Kidney capillary endothelial cell (primary cell): ENCODE data around the gene ASTN2.

Source experiments
- DNase-seq: peaks from one replicate; pipeline ENCODE4 v3.0.0-alpha.2; 2018; ENCODE audit warnings: low spot score

The ASTN2 gene

DNA sequence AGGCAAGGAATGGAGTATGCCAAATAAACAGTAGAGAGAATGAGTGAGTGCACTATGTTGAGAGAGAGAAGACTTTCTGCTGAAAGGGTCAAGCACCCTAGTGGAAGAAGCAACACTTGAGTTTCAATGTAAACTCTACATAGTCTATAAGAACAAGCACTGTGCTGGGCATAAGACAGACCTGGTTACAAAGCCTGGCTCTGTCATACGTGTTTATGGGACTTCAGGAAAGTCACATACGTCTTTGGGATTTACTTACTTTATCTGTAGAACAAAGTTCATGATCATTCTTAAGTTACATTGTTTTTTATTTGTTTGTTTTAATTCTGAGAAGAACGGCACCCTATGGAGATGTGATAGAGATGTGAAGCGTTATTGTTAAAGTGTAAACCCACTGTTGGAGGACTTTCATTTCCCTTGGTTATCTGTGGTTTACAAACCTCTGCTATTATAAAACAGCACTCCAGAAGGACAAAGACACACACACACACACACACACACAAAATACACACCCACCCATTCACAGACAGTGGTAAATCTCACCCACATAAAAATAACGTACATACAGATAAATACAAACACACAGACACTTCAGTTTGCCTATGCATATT lies 798.4 kb downstream of the ASTN2 start:
- no peak for DNase-seq

DNA sequence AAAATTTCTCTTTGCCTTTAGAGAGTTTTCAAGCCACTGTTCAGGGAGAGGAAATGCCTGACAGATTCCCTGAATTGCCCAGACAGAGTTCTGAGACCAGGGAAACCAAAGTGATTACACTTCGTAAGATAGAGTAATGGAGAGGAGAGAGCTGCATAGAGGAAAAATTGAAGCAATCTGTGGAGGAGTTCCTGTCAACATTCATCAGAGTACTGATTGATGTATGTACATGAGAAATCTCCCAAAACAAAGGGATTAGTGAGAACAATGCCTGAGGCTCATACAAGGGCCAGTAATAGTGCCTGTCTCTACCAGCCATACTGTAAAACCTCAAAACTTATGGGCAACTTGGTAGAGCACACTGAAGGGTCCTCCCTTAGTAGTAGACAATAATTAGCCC lies 806.8 kb downstream of the ASTN2 start:
- DNase-seq = no peak

DNA sequence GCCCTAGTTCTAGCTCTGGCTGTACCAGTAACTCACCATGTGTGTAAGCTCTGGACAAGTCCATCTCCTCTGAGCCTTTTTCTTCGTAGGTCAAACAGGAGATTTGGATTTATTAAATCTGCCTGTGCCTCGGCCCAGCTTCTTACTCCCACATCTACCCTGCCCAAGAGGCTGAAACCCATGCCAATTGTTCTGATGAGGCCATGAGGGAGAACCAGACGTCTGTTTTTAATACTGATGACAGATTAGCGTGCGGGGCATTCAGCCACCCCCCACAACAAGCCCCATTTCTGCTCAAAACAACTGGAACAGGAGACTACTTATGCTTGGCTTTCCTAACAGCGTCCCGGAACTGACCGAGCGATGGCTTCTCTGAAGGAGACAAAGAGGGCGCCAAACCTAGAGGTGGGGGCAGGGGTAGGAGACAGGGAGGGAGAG lies 808.9 kb downstream of the ASTN2 start:
- no peak for DNase-seq

DNA sequence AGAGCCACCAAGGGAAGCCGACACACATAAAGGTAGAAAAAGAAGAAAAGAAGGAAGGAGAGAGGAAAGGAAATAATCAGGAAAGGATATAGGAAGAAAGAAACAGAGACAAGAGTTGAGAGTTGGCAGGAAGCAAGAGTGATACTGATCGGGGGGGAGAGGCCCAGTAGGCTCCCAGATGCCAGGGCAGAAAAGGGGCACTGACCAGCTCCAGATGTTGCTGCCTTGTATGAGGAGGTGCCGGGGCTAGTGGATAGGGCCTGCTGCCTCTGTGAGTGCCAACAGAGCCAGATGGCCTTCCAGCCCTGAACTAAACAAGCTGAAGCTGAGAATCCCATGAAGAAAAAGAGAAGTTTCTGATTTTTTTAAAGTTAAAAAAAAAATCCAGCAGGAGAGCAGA lies 809.8 kb downstream of the ASTN2 start:
- DNase-seq = no peak

DNA sequence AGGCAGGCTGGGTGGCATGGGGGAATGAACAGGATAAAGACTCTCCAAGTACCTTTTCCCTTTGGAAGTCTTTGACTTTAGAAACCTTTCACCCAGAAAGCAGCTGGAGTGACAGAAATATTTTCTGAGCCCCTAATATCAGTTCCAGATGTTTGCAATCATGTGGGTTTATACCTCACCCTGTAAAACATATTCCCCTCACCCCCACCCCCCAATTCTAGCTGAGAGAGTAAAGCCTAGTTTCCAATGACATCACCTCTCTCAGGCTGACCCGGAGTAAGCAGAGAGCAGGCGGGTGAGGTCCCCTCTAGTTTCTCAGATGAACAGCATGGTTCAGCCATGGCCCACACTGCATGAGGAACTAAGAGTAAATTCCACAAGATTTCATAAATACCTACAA lies 810.6 kb downstream of the ASTN2 start:
- no peak for DNase-seq

DNA sequence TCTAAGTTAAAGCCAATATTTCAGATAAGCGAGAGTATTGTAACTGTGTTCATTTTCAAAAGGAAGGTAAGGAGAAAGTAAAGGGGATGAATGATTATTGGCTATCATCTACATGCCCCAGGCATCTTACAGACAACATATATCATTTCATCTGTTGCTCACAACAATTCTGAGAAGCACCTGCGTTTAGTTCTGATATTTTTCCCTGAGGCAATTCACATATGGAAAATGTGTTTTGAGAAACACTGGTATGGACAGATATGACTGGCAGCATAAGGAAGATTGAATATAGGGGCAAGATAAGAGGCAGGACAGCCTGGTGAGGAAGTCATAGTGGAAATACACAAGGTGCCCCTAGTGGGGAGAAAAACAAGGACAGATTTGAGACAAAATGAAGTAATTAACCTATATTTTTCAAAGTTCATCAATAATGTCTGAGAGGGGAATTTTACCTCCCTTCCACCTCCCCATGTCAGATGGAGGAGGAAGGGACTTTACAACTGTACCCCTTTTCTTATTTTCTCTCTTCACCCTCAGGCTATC lies 815.4 kb downstream of the ASTN2 start:
- DNase-seq = no peak

DNA sequence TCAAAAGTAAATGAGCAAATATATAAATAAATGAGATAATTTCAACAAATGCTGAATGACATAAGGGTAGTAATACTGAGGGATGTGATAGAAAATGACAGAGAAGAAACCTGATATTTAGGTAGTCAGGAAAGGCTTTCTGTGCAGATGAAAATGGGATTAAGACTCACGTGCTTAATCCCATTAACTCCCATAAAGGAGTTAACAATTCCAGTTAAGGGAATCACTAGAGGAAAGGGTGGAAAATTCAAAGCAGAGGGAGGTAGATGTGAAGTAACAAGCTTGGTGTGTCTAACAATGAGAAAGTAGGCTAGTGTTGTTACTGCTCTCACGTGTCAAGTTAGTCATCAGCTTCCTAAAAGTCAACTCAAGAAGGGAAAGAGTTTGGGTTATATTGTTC lies 818.2 kb downstream of the ASTN2 start:
- DNase-seq = no peak

DNA sequence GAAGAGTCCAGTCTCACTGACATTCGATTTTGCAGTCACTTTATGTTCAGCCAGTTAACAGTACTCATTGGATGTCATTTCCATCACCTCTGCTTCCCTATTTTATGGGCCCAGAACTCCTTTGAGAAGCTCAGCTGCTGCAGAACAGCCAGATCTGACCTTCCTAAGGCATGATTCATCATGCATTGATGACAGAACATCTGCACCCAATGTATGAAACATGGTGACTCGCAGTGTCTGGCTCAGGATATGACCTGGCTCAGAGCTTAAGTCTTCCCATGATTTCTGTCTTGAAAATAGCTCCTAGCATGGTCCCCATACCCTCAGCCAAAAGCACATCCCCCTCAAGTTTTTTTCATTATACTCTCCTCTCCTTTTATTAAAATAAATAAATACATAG lies 820.3 kb downstream of the ASTN2 start:
- DNase-seq = peak; percentile 84

DNA sequence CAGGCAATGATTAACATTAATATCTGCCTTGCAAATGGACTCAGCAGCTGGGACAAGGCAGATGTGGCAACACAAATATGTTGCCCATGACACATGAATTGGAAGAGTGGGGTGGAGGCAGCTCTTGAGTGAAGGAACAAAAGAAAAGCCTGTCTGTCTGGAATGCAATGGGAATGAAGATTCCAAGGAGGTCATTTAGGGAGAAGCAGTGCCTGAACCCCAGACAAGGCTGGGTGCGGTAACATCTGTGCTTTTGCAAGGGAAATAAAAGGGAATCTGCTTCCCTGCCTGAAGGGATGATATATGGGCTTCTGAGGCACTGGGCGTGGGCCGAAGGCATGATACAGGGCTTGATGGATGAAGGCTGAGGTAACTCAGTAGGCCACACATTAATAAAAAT lies 821.9 kb downstream of the ASTN2 start:
- no peak for DNase-seq

DNA sequence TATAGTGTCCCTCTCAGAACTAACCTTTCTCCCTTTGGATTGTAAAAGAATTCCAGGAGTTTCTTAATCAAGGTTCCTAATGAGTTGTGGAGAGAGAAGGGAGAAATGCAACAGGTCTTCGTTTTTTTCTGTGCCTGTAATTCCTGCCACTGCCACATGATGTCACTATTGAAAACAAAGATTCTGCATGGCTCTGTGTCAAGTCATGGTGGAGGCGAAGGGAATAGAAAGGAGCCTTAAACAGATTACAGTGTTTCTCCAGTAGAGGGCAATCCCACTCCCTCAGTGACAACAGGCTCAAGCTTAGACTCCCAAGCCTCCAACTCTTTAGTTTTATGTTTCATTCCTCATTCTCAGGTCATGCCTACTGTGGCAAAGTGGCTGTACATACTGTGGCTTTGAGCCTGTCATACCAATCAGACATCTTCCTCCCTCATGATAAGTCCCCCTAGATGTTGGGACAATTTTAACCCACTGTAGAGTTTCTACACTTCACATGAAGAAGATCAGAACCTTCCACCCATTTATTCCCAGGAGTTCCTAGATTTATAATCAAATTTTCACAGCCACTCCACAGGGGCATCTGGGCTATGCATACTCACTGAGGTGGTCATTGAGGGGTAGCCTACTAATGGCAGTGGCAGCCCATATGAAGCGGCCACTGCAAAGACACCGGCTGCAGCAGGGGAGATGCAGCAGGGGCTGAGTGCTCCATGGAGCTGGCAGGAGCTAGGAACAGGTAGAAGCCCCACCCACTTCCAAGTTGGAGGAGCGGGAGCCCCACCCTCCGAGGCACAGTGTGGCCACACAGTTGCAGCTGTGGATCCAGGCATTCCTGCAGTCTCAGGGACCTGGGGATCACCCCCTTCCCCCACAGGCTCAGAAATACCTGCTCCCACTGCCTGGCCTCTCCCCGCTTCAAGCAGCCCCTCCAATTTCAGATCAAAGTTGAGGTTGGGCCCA lies 825.2 kb downstream of the ASTN2 start:
- DNase-seq = peak; percentile 33

DNA sequence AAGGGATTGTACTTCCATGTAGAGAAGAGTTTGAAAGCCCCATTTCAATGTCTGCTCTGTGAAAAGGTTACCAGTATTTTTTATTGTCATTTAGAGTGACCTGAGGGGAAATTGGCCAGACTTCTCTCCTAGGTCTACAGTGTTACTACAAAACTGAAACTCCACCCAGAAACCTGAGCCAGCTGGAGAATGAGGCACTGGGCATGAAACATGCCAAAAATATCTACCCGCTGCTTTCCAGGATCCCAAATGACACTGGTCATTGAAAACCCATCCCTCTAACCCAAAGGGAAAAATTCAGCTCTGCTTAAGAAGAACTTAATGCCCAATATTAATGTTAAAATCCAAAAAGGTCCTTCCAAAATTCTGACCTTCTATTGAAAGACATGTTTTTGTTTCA lies 826.9 kb downstream of the ASTN2 start:
- DNase-seq = no peak

DNA sequence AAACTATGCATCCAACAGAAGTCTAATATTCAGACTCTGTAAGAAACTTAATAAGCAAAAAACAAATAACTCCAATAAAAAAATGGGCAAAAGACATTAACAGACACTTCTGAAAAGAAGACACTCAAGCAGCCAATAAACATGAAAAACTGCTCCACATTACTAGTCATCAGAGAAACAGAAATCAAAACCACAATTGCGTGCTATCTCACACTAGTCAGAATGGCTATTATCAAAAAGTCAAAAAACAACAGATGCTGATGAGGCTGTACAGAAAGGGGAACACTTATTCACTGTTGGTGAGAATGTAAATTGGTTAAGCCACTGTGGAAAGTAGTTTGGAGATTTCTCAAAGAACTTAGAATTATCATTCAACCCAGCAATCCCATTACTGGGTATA lies 829.0 kb downstream of the ASTN2 start:
- no peak for DNase-seq

DNA sequence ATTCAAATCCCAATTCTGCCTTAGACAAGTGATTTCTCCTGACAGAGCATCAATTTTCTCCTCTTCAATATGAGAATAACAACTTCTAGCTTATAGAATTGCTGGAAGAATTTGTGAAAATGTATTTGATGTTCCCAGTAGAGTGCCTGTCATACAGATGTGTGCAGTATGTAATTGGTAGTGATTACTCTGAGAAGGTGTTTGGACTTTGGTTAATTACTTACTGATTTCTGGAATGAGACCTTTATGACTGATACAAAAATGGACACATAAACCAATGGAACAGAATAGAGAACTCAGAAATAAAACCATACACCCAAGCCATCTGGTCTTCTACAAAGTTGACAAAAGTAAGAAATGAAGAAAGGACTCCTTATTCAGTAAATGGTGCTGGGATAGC lies 829.7 kb downstream of the ASTN2 start:
- no peak for DNase-seq

DNA sequence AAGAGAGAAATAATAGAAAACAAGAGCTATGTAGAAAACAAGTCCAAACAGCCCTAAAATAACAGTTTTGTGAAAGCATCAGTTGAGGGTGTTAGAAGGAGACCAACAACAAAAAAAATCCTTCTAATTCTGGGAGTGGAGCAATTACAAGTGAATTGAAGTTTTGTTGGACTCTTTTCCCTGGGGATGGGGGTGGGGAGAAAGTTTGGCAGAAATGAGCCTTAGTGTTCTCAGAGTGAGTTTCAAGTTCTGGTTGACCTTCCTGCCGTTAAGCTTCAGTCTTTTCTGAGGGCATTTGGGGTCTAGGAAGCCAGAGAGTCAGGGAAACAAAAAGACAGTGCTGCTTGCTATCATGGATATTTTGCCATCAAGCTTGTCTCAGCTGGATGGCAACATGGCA lies 834.0 kb downstream of the ASTN2 start:
- DNase-seq = no peak

DNA sequence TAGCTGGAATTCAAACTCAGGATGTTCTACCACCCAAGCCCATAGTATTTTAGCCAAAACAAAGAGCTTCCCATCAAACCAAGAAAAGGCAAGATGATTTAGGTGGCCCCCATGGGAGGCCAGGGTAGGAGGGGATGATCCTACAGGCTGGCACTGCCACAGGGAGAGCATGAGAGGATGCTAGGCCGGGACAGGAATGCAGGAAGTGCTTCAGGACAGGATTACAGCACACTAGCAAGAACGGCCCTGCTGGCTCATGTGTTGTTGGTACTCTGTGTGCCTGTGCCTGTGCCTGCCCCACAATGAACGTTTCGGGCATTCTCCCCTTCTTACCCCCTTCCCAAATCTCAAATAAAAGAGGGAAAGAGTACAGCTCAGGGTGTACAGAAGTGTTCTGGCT lies 838.5 kb downstream of the ASTN2 start:
- no peak for DNase-seq

DNA sequence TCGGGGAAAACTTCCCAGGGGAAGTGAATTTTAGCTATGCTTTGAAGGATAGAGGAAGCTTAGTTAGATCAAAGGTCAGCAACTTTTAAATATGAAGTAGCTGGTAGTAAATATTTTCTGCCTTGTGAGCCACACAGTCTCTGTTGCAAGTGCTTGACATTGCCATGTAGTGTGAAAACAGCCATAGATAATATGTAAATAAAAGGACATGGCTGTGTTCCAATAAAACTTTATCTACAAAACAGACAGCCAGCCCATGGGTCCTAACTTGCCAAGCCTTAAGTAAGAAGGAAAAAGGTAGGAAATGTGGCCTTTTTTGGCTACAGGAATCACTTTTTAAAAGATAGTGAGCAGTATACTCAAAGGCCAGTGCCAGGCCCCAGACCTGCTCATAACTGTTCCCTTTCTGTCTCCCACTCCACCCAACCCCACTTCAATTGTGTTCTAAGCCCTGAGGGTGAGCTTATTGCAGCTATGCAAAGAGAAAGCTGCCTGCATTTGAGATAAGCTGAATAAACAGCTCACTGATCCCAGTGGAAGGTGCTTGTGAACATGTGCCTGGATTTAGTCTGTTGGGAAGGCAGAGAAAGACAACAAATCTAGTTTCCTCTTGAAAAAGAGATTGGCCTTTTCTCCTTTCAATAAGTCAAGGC lies 840.7 kb downstream of the ASTN2 start:
- no peak for DNase-seq

DNA sequence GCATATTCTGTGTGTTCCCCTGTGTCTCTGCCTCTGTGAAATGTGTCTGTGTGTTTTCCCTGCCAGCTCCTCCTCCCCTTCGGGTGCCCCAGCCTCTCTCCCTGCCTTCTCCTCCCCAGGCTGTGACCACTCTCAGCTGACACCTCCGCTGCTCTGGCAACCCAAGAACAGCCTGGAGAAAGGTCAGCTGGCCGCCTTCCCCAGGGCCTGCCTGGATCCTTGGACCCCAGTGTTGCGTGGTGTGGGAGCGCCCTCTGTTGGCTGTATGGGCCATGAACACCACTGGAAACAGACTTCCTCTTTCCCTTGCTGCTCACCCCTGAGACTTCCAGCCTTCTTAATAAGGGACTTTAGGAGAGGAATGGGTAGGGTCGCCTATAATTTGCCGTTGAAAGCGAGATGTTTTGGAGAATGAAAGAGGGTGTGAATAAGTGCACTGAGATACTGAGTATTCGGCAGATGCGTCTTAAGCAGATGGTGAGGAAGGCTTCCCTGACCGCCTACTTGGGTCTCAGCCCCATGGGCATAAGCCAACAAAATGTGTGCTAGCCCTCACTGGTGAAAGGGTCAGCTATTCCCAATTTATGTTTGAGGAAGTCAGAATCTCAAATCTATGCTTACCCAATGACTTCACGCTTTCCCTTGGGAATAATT lies 842.6 kb downstream of the ASTN2 start:
- peak; percentile 59 for DNase-seq

DNA sequence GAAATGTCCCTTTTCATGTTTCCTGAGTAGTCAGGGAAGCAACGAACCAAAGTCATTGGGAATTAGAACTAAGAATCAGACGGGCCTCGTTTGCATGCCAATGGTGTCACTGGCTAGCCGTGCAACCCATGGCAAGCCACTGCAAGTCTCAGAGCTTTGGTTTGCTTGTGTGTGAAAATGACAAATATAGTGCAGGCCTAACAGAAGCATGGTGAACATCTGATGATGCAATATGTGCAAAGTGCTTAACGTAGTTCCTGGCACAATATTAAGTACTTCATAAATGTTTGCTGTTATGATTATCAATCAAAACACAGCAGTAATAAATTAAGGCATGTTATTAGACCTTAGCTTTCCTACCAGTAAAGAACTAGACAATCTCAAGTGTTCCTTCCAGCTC lies 845.7 kb downstream of the ASTN2 start:
- DNase-seq = no peak

DNA sequence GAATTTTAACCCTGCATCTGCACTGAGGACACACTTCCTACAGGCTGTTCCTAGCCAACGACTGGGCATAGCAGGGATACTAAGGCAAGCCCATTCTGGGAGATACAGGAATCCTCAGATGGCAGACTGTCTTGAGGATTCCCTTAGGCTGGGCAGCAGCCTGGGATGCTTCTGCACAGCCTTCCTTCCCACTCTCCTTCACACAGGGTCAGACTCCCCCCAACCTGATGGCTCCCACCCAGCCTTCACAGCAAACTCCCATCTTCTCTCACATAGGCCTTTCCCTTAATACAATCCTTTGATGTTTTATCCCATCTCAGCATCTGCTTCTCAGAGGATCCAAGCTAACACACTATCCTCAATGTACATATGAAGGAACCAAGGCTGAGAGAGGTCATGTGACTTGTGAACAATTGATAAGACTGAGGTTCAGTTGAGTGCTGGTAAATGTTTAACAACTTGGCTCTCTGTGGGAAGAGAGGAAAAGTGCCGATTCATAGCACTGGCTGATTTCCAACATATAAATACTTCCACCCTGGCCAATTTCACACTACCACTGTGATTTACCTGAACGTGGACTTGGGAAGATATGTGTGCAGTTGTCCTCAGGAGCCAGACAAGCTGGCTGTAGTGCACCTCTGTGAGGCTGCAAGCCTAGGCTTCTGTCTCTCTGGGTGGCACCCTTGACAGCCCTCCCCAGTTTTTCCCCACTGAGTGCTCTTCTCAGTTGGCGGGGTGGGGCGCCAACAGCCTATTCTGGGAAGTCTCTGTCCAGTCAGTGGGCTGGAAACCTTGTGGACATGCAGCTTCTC lies 848.0 kb downstream of the ASTN2 start:
- DNase-seq = no peak

DNA sequence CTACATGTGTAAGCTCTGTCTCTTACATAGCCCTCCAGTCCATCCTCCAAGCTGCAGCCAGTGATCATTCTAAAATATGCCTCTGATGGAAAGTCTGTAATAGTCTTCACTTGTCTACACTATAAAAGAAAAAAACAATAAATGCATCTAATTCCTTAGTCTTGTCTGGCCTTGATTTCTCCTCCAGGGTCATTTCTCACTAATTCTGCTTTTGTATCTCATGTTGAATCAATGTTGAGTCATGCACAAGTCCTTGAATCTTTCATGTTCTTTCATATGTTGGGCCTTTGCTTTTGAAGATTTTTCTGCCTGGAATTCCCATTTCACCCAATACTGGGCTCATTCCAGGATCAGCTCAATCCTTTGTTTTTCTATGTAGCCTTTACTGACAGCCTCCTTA lies 848.9 kb downstream of the ASTN2 start:
- DNase-seq = no peak

DNA sequence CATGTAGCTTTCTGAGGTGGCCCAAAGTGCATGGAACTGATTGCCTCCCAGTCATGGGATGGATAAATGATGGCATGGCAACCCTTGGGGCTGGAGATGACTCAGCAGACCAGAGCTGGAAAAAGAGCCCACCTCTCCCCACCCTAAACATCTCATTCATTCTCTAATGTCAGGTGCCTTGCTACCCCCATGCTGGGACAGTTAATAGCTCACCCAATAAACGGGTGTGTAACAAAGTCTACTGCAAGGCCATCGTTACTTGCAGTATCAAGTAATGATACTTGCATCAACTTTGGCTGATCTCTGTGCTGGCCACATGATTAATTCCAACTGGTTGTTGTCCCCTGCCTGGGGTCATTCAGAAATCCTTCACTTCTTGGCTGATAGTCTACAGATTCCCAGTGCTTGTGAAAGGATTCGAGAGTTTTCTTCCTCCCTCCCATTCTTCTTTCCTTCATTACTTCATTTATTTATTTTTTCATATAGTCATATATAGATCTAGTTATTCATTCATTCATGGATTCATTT lies 850.5 kb downstream of the ASTN2 start:
- no peak for DNase-seq
